SK-N-SH (cell line): Measurements from ENCODE around the gene TADA3. TPM values are rescaled to one million over a fixed set of nuclear protein-coding genes. Genes with fewer than 3 reads are reported as not detected.

Source experiments
- CTCF ChIA-PET: fragments of 300-600, 350-600 bp; formaldehyde crosslinking; extraction: SDS; loops from one replicate; lab custom pipeline; 2021; lab: Yijun Ruan, JAX
- POLR2A ChIA-PET: fragments of 350-600 bp; sonication (Branson Sonifier 250); formaldehyde crosslinking; extraction: SDS; loops from one replicate; lab custom pipeline; 2020; ENCODE audit warnings: antibody characterized with exemption, inconsistent platforms; lab: Yijun Ruan, JAX
- DNase-seq: peaks from one replicate; pipeline ENCODE4 v3.0.0; 2012
- H2AFZ ChIP-seq: fragments of 200-600 bp; sonication (generic); 2 replicates; pipeline ENCODE4 v1.8.1; 2016; ENCODE audit warnings: antibody characterized with exemption, mild to moderate bottlenecking, low read depth
- H3F3A ChIP-seq: fragments of 200-600 bp; sonication (generic); replicated peaks from 2 replicates; pipeline ENCODE3; 2016; ENCODE audit warnings: antibody characterized with exemption, mild to moderate bottlenecking; ENCODE audit not compliant: insufficient read depth
- H3K27ac ChIP-seq, 2 experiments: fragments of 200-500 bp in 1 of 2; fragments of 200-600 bp in 1 of 2; sonication (Bioruptor generic) in 1 of 2; sonication (generic), shearing (Covaris generic) in 1 of 2; 2 replicates each; pipeline versions ENCODE4 v1.5.1 to v1.6.1; 2014 to 2016; ENCODE audit warnings: low read depth in 2 of 2, inconsistent platforms in 1 of 2, low read length in 1 of 2, mild to moderate bottlenecking in 1 of 2, mixed read lengths in 1 of 2
- H3K27me3 ChIP-seq: fragments of 200-600 bp; sonication (generic), shearing (Covaris generic); 2 replicates; pipeline ENCODE4 v1.6.1; 2016; ENCODE audit warnings: mixed run types; ENCODE audit not compliant: insufficient read depth
- H3K36me3 ChIP-seq, 2 experiments: fragments of 200-500 bp in 1 of 2; fragments of 200-600 bp in 1 of 2; sonication (Bioruptor generic) in 1 of 2; sonication (generic) in 1 of 2; replicated peaks in 1 of 2; 2 replicates each; pipeline versions ENCODE3 to v1.5.1; 2014 to 2016; ENCODE audit warnings: low read length in 1 of 2, mild to moderate bottlenecking in 1 of 2; ENCODE audit not compliant: insufficient read depth in 2 of 2, control insufficient read depth in 1 of 2
- H3K4me1 ChIP-seq, 2 experiments: fragments of 200-500 bp in 1 of 2; fragments of 200-600 bp in 1 of 2; sonication (Bioruptor generic) in 1 of 2; sonication (generic), shearing (Covaris generic) in 1 of 2; 2 replicates each; pipeline versions ENCODE4 v1.5.1 to v1.6.1; 2014 to 2016; ENCODE audit warnings: low read depth in 1 of 2, low read length in 1 of 2, mixed run types in 1 of 2; ENCODE audit not compliant: insufficient read depth in 2 of 2, control insufficient read depth in 1 of 2
- H3K4me2 ChIP-seq: fragments of 200-600 bp; sonication (generic), shearing (Covaris generic); 2 replicates; pipeline ENCODE4 v1.6.1; 2017; ENCODE audit warnings: mixed run types
- H3K4me3 ChIP-seq, 2 experiments: fragments of 200-500 bp in 1 of 2; fragments of 200-600 bp in 1 of 2; sonication (Bioruptor generic) in 1 of 2; sonication (generic), shearing (Covaris generic) in 1 of 2; 2 replicates each; pipeline versions ENCODE4 v1.5.1 to v1.8.1; 2014 to 2016; ENCODE audit warnings: low read depth in 2 of 2, inconsistent platforms in 1 of 2, low read length in 1 of 2, mild to moderate bottlenecking in 1 of 2, mixed read lengths in 1 of 2, moderate library complexity in 1 of 2
- H3K79me2 ChIP-seq: fragments of 200-600 bp; sonication (generic); 2 replicates; pipeline ENCODE4 v1.8.1; 2017; ENCODE audit warnings: mild to moderate bottlenecking; ENCODE audit not compliant: insufficient read depth
- H3K9ac ChIP-seq: fragments of 200-600 bp; sonication (generic); 2 replicates; pipeline ENCODE4 v1.6.1; 2017; ENCODE audit warnings: mixed run types
- H3K9me2 ChIP-seq: fragments of 200-600 bp; sonication (generic); 2 replicates; pipeline ENCODE4 v1.6.1; 2017; ENCODE audit warnings: mixed run types
- H3K9me3 ChIP-seq: fragments of 200-600 bp; sonication (generic); 2 replicates; pipeline ENCODE4 v1.6.1; 2017; ENCODE audit warnings: mixed run types, mild to moderate bottlenecking, moderate library complexity
- H4K20me1 ChIP-seq: fragments of 200-600 bp; sonication (generic); 2 replicates; pipeline ENCODE4 v1.6.1; 2017; ENCODE audit warnings: mild to moderate bottlenecking, mixed run types; ENCODE audit not compliant: insufficient read depth
- CHD2 ChIP-seq: fragments of 150-350 bp; IDR thresholded peaks from 2 replicates; pipeline ENCODE4 v1.6.1; 2018; ENCODE audit warnings: low read length; ENCODE audit not compliant: partially characterized antibody
- EZH2phosphoT487 ChIP-seq: fragments of 200-600 bp; sonication (generic); IDR thresholded peaks from 2 replicates; pipeline ENCODE4 v1.6.1; 2017; ENCODE audit warnings: low read depth, mixed run types, mild to moderate bottlenecking, antibody characterized with exemption, moderate library complexity, borderline replicate concordance
- FOSL2 ChIP-seq: IDR thresholded peaks from 2 replicates; pipeline ENCODE4 v1.4.0; 2012; ENCODE audit warnings: low read depth, mild to moderate bottlenecking, moderate library complexity, borderline replicate concordance
- GATA2 ChIP-seq: sonication (generic); formaldehyde crosslinking; IDR thresholded peaks from 2 replicates; pipeline ENCODE4 v1.5.0; 2020; ENCODE audit warnings: mild to moderate bottlenecking, missing genetic modification reagents
- MXI1 ChIP-seq: IDR thresholded peaks from 2 replicates; pipeline ENCODE4 v1.6.1; 2012; ENCODE audit warnings: mild to moderate bottlenecking, low read depth, low read length, improper control_type of control experiment
- NRF1 ChIP-seq: IDR thresholded peaks from 2 replicates; pipeline ENCODE4 v1.6.1; 2012; ENCODE audit warnings: low read depth, mild to moderate bottlenecking, low read length
- POLR2AphosphoS5 ChIP-seq: IDR thresholded peaks from 2 replicates; pipeline ENCODE4 v1.6.1; 2012; ENCODE audit warnings: low read depth, low read length
- RAD21 ChIP-seq: IDR thresholded peaks from 2 replicates; pipeline ENCODE4 v1.6.1; 2012; ENCODE audit warnings: mild to moderate bottlenecking, low read length
- RCOR1 ChIP-seq: fragments of 150-350 bp; IDR thresholded peaks from 2 replicates; pipeline ENCODE4 v1.6.1; 2017; ENCODE audit warnings: antibody characterized with exemption, low read length
- RFX5 ChIP-seq: IDR thresholded peaks from 2 replicates; pipeline ENCODE4 v1.6.1; 2012; ENCODE audit warnings: mild to moderate bottlenecking, improper control_type of control experiment, low read length
- TAF1 ChIP-seq: IDR thresholded peaks from 2 replicates; pipeline ENCODE4 v1.6.1; 2012; ENCODE audit warnings: low read depth, mild to moderate bottlenecking, low read length, moderate library complexity, borderline replicate concordance
- TEAD4 ChIP-seq: IDR thresholded peaks from 2 replicates; pipeline ENCODE4 v1.4.0; 2012; ENCODE audit warnings: mild to moderate bottlenecking, borderline replicate concordance; ENCODE audit not compliant: insufficient read depth
- USF1 ChIP-seq: IDR thresholded peaks from 2 replicates; pipeline ENCODE4 v1.4.0; 2012; ENCODE audit warnings: low read depth, borderline replicate concordance
- USF2 ChIP-seq: fragments of 150-350 bp; IDR thresholded peaks from 2 replicates; pipeline ENCODE4 v1.6.1; 2017; ENCODE audit warnings: antibody characterized with exemption, low read length, low read depth, borderline replicate concordance
- WGBS: methylation state at CpG from one replicate; pipeline ENCODE4 v1.1.6; 2017; ENCODE audit warnings: low lambda C conversion rate; 5-methylcytosine and 5-hydroxymethylcytosine counted together
- polyA plus RNA-seq, 3 experiments: library from polyadenylated mRNA; depleted of rRNA; stranded (reverse); fragments of >200 nt; gene quantifications; 2 replicates each; pipeline ENCODE4 v1.2.3, GENCODE V29; 2012
- TF ChIP-seq, protein P1 (sequence below): IDR thresholded peaks from 2 replicates; pipeline ENCODE4 v1.6.1; 2012; ENCODE audit warnings: mild to moderate bottlenecking, low read depth, low read length, moderate library complexity
- TF ChIP-seq, protein P2 (sequence below): IDR thresholded peaks from 2 replicates; pipeline ENCODE4 v1.4.0; 2012; ENCODE audit warnings: low read depth
- TF ChIP-seq, protein P3 (sequence below): fragments of 200-600 bp; sonication (generic); IDR thresholded peaks from 2 replicates; pipeline ENCODE4 v1.6.1; 2017; ENCODE audit warnings: antibody characterized with exemption, mild to moderate bottlenecking, moderate library complexity

The TADA3 gene
- polyA plus RNA-seq, 1 of the 3 experiments (the other 2 are of a cell fraction), result 102 TPM

DNA sequence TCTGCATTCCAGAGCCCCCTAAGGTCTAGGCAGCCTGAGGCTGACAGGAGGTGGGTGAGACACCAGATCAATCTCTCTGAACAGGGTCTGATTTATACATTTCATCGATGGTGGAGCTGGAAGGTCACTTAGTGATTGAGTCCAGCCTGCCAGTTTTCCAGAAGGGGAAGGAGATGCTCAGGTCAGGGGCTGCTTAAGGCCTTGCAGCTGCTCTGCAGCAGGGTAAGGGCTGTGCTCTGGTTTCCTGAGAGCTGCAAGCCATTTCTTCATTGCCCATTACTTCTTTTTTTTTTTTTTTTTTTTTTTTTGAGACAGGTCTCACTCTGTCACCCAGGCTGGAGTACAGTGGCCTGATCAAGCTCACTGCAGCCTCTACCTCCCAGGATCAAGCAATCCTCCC, 10.7 kb downstream of the TADA3 start:
- DNase-seq, result no peak
- no peaks in the 10 kb centered on the region; a peak in 1 of 4 replicates for H3K4me1 ChIP-seq
- 38% methylated on average over 1 of the region's 1 CpG for WGBS
- H3K79me2 ChIP-seq, result no peaks in the 10 kb centered on the region
- H3K9ac ChIP-seq, result no peak overlapping the region
- no peaks in the 10 kb centered on the region for H4K20me1 ChIP-seq
- no peak overlapping the region for H2AFZ ChIP-seq
- H3K36me3 ChIP-seq, result peaks cover 26 to 42% of the 10 kb centered on the region in 2 experiments
- no peak overlapping the region for H3K4me2 ChIP-seq
- ChIA-PET POLR2A (interaction anchor here (0.6 to 1.1 kb wide), 3 partner anchors 11 to 13 kb away, joined by 3 to 4 read pairs (median 4); partner anchors contain the start of genes ARPC4, CAMK1 and TADA3), CTCF (no interaction called here)
- H3K9me3 ChIP-seq, result no peaks in the 10 kb centered on the region
- H3K4me3 ChIP-seq, result no peak overlapping the region
- no peak overlapping the region for H3K27ac ChIP-seq
- H3F3A ChIP-seq, result peaks cover 13% of the 10 kb centered on the region
- TF ChIP-seq RCOR1 (no peak), MXI1 (no peak), TEAD4 (no peak), USF2 (no peak), GATA2 (no peak), CHD2 (no peak), USF1 (no peak), FOSL2 (no peak), POLR2AphosphoS5 (no peak), NRF1 (no peak), EZH2phosphoT487 (no peak), RFX5 (no peak), RAD21 (no peak), TAF1 (no peak)
- TF ChIP-seq, protein P1, sequence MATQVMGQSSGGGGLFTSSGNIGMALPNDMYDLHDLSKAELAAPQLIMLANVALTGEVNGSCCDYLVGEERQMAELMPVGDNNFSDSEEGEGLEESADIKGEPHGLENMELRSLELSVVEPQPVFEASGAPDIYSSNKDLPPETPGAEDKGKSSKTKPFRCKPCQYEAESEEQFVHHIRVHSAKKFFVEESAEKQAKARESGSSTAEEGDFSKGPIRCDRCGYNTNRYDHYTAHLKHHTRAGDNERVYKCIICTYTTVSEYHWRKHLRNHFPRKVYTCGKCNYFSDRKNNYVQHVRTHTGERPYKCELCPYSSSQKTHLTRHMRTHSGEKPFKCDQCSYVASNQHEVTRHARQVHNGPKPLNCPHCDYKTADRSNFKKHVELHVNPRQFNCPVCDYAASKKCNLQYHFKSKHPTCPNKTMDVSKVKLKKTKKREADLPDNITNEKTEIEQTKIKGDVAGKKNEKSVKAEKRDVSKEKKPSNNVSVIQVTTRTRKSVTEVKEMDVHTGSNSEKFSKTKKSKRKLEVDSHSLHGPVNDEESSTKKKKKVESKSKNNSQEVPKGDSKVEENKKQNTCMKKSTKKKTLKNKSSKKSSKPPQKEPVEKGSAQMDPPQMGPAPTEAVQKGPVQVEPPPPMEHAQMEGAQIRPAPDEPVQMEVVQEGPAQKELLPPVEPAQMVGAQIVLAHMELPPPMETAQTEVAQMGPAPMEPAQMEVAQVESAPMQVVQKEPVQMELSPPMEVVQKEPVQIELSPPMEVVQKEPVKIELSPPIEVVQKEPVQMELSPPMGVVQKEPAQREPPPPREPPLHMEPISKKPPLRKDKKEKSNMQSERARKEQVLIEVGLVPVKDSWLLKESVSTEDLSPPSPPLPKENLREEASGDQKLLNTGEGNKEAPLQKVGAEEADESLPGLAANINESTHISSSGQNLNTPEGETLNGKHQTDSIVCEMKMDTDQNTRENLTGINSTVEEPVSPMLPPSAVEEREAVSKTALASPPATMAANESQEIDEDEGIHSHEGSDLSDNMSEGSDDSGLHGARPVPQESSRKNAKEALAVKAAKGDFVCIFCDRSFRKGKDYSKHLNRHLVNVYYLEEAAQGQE, result no peak
- TF ChIP-seq, protein P2, sequence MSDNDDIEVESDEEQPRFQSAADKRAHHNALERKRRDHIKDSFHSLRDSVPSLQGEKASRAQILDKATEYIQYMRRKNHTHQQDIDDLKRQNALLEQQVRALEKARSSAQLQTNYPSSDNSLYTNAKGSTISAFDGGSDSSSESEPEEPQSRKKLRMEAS, result no peak
- TF ChIP-seq, protein P3, sequence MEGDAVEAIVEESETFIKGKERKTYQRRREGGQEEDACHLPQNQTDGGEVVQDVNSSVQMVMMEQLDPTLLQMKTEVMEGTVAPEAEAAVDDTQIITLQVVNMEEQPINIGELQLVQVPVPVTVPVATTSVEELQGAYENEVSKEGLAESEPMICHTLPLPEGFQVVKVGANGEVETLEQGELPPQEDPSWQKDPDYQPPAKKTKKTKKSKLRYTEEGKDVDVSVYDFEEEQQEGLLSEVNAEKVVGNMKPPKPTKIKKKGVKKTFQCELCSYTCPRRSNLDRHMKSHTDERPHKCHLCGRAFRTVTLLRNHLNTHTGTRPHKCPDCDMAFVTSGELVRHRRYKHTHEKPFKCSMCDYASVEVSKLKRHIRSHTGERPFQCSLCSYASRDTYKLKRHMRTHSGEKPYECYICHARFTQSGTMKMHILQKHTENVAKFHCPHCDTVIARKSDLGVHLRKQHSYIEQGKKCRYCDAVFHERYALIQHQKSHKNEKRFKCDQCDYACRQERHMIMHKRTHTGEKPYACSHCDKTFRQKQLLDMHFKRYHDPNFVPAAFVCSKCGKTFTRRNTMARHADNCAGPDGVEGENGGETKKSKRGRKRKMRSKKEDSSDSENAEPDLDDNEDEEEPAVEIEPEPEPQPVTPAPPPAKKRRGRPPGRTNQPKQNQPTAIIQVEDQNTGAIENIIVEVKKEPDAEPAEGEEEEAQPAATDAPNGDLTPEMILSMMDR, result no peak
- H3K9me2 ChIP-seq, result no peaks in the 10 kb centered on the region
- no peaks in the 10 kb centered on the region for H3K27me3 ChIP-seq
